ENCODE results near the gene TOM1L2. TPM values are rescaled to one million over a fixed set of nuclear protein-coding genes. Genes with fewer than 3 reads are reported as not detected.

Gene TOM1L2
- total and polyA plus RNA-seq, 2 experiments from 2014 or later = 25.5 to 31.0 TPM

- DNase-seq = no peak
- peaks cover 5% of the 10 kb centered on the region; the same call in 1 of the 2 replicates for H3F3A ChIP-seq (ENCODE audit: insufficient read depth)
- H3K79me2 ChIP-seq (ENCODE audit: insufficient read depth) = peaks cover 74% of the 10 kb centered on the region
- H3K36me3 ChIP-seq (ENCODE audit: low read depth) = no peaks in the 10 kb centered on the region
- no peak overlapping the region for H3K9ac ChIP-seq
- H3K27me3 ChIP-seq (replicated peaks; ENCODE audit: insufficient read depth) = no peaks in the 10 kb centered on the region
- 84 to 91% methylated on average over 5 of the region's 6 CpGs for WGBS, 2 experiments (ENCODE audit: low coverage in 1 of 2, low lambda C conversion rate in 2 of 2, missing lambda C conversion rate in 2 of 2)
- no peak overlapping the region for H3K4me2 ChIP-seq (ENCODE audit: unreplicated experiment)
- H3K27ac ChIP-seq = no peak overlapping the region
- H3K9me2 ChIP-seq (ENCODE audit: insufficient read depth) = no peaks in the 10 kb centered on the region
- in situ Hi-C loops (cut with MboI) = no loop called here
- H4K20me1 ChIP-seq (ENCODE audit: insufficient read depth) = no peaks in the 10 kb centered on the region
- TF ChIP-seq EZH2 (IDR thresholded peaks at IDR 0.05; ENCODE audit: insufficient read depth, poor library complexity, severe bottlenecking) = no peak
- TF ChIP-seq EZH2phosphoT487 (IDR thresholded peaks at IDR 0.05; ENCODE audit: insufficient read depth, low read depth) = no peak
- H2AFZ ChIP-seq = no peak overlapping the region
- H3K9me3 ChIP-seq (ENCODE audit: low read depth) = no peaks in the 10 kb centered on the region
- no peak overlapping the region for H3K4me3 ChIP-seq
- peaks cover 4% of the 10 kb centered on the region; the same call in 1 of the 2 replicates for H3K4me1 ChIP-seq (ENCODE audit: insufficient read depth)
Observed at GRCh38 chr17:17830740-17831207, 141.4 kb downstream of the TOM1L2 start.

GRCh38 chr17:17830269-17830567, 142.0 kb downstream of the TOM1L2 start:
- H3K9me2 ChIP-seq (ENCODE audit: insufficient read depth) = no peaks in the 10 kb centered on the region
- H3K4me3 ChIP-seq = no peak overlapping the region
- H3K79me2 ChIP-seq (ENCODE audit: insufficient read depth) = peaks cover 71% of the 10 kb centered on the region
- no peaks in the 10 kb centered on the region for H3K9me3 ChIP-seq (ENCODE audit: low read depth)
- 95 to 96% methylated on average over 2 of the region's 2 CpGs for WGBS, 2 experiments (ENCODE audit: low coverage in 1 of 2, low lambda C conversion rate in 2 of 2, missing lambda C conversion rate in 2 of 2)
- no peak overlapping the region for H3K4me2 ChIP-seq (ENCODE audit: unreplicated experiment)
- no peaks in the 10 kb centered on the region for H4K20me1 ChIP-seq (ENCODE audit: insufficient read depth)
- peaks cover 5% of the 10 kb centered on the region; the same call in 1 of the 2 replicates for H3F3A ChIP-seq (ENCODE audit: insufficient read depth)
- peaks cover 6% of the 10 kb centered on the region; the same call in 1 of the 2 replicates for H3K4me1 ChIP-seq (ENCODE audit: insufficient read depth)
- H2AFZ ChIP-seq = no peak overlapping the region
- in situ Hi-C loops (cut with MboI) = no loop called here
- no peak overlapping the region for H3K9ac ChIP-seq
- DNase-seq = no peak
- H3K27me3 ChIP-seq (replicated peaks; ENCODE audit: insufficient read depth) = no peaks in the 10 kb centered on the region
- TF ChIP-seq EZH2phosphoT487 (IDR thresholded peaks at IDR 0.05; ENCODE audit: insufficient read depth, low read depth) (no peak), EZH2 (IDR thresholded peaks at IDR 0.05; ENCODE audit: insufficient read depth, poor library complexity, severe bottlenecking) (no peak)
- no peak overlapping the region for H3K27ac ChIP-seq
- H3K36me3 ChIP-seq (ENCODE audit: low read depth) = no peaks in the 10 kb centered on the region

- Histone ChIP-seq H3K4me3 (no peak overlapping the region), H2AFZ (no peak overlapping the region), H3K9ac (no peak overlapping the region), H4K20me1 (ENCODE audit: insufficient read depth) (no peaks in the 10 kb centered on the region), H3K27ac (no peak overlapping the region), H3K27me3 (replicated peaks; ENCODE audit: insufficient read depth) (no peaks in the 10 kb centered on the region), H3K36me3 (ENCODE audit: low read depth) (no peaks in the 10 kb centered on the region), H3K9me2 (ENCODE audit: insufficient read depth) (no peaks in the 10 kb centered on the region), H3K4me1 (ENCODE audit: insufficient read depth) (peaks cover 19% of the 10 kb centered on the region), H3K9me3 (ENCODE audit: low read depth) (no peaks in the 10 kb centered on the region), H3F3A (ENCODE audit: insufficient read depth) (no peaks in the 10 kb centered on the region; the same call in 1 of the 2 replicates), H3K4me2 (ENCODE audit: unreplicated experiment) (no peak overlapping the region), H3K79me2 (ENCODE audit: insufficient read depth) (peaks cover 63% of the 10 kb centered on the region)
- DNase-seq = no peak
- in situ Hi-C loops (cut with MboI) = no loop called here
- TF ChIP-seq EZH2 (IDR thresholded peaks at IDR 0.05; ENCODE audit: insufficient read depth, poor library complexity, severe bottlenecking) (no peak), EZH2phosphoT487 (IDR thresholded peaks at IDR 0.05; ENCODE audit: insufficient read depth, low read depth) (no peak)
- 81 to 87% methylated on average over 13 of the region's 13 CpGs for WGBS, 2 experiments (ENCODE audit: low coverage in 1 of 2, low lambda C conversion rate in 2 of 2, missing lambda C conversion rate in 2 of 2)
Observed at GRCh38 chr17:17827826-17828621, 144.2 kb downstream of the TOM1L2 start.

- Histone ChIP-seq H3F3A (ENCODE audit: insufficient read depth) (no peaks in the 10 kb centered on the region; the same call in 1 of the 2 replicates), H3K36me3 (ENCODE audit: low read depth) (no peaks in the 10 kb centered on the region), H3K27ac (no peak overlapping the region), H3K27me3 (replicated peaks; ENCODE audit: insufficient read depth) (no peaks in the 10 kb centered on the region), H3K4me1 (ENCODE audit: insufficient read depth) (peaks cover 27% of the 10 kb centered on the region), H3K79me2 (ENCODE audit: insufficient read depth) (peaks cover 54% of the 10 kb centered on the region), H4K20me1 (ENCODE audit: insufficient read depth) (no peaks in the 10 kb centered on the region), H2AFZ (no peak overlapping the region), H3K9me3 (ENCODE audit: low read depth) (no peaks in the 10 kb centered on the region), H3K4me3 (no peak overlapping the region), H3K9me2 (ENCODE audit: insufficient read depth) (no peaks in the 10 kb centered on the region), H3K9ac (no peak overlapping the region), H3K4me2 (ENCODE audit: unreplicated experiment) (no peak overlapping the region)
- TF ChIP-seq EZH2 (IDR thresholded peaks at IDR 0.05; ENCODE audit: insufficient read depth, poor library complexity, severe bottlenecking) (no peak), EZH2phosphoT487 (IDR thresholded peaks at IDR 0.05; ENCODE audit: insufficient read depth, low read depth) (no peak)
- DNase-seq = no peak
- in situ Hi-C loops (cut with MboI) = no loop called here
- WGBS, 2 experiments (ENCODE audit: low coverage in 1 of 2, low lambda C conversion rate in 2 of 2, missing lambda C conversion rate in 2 of 2) = 95 to 96% methylated on average over 16 of the region's 16 CpGs
Observed at GRCh38 chr17:17826942-17827785, 145.0 kb downstream of the TOM1L2 start.
